Astrocyte (in vitro differentiated cells and primary cell): ENCODE measurements around the gene NOC2L. TPM values are rescaled to one million over a fixed set of nuclear protein-coding genes. Genes with fewer than 3 reads are reported as not detected.

Experiments
- DNase-seq: peaks from one replicate; pipeline ENCODE4 v3.0.0-alpha.2; 2010; ENCODE audit warnings: low read depth
- FAIRE-seq: peaks from 2 replicates; lab custom pipeline; 2011; peaks lifted over from hg19 to GRCh38; lab: Jason Lieb, UNC
- H2AFZ ChIP-seq: 2 replicates; pipeline ENCODE4 v1.6.0; 2012; ENCODE audit warnings: low read depth, low read length, inconsistent platforms
- H3K27ac ChIP-seq: 2 replicates; pipeline ENCODE4 v1.5.1; 2011; ENCODE audit warnings: low read depth, low read length, inconsistent platforms
- H3K27me3 ChIP-seq: 2 replicates; pipeline ENCODE4 v1.6.0; 2011; ENCODE audit warnings: low read length, inconsistent platforms; ENCODE audit not compliant: insufficient read depth
- H3K36me3 ChIP-seq: 2 replicates; pipeline ENCODE4 v1.5.1; 2011; ENCODE audit warnings: low read length, inconsistent platforms; ENCODE audit not compliant: insufficient read depth
- H3K4me1 ChIP-seq: 2 replicates; pipeline ENCODE4 v1.5.1; 2011; ENCODE audit warnings: low read length, inconsistent platforms; ENCODE audit not compliant: insufficient read depth
- H3K4me2 ChIP-seq: 2 replicates; pipeline ENCODE4 v1.6.0; 2012; ENCODE audit warnings: low read length, inconsistent platforms
- H3K4me3 ChIP-seq: 2 replicates; pipeline ENCODE4 v1.5.1; 2011; ENCODE audit warnings: low read depth, mild to moderate bottlenecking, low read length, inconsistent platforms; ENCODE audit not compliant: insufficient read depth
- H3K79me2 ChIP-seq: 2 replicates; pipeline ENCODE4 v1.6.0; 2012; ENCODE audit warnings: mild to moderate bottlenecking, low read length, inconsistent platforms; ENCODE audit not compliant: insufficient read depth
- H3K9ac ChIP-seq: 2 replicates; pipeline ENCODE4 v1.6.0; 2012; ENCODE audit warnings: mild to moderate bottlenecking, low read length, inconsistent platforms
- H3K9me3 ChIP-seq: 2 replicates; pipeline ENCODE4 v1.5.1; 2012; ENCODE audit warnings: low read depth, mild to moderate bottlenecking, low read length, inconsistent platforms; ENCODE audit not compliant: insufficient read depth
- H4K20me1 ChIP-seq: 2 replicates; pipeline ENCODE4 v1.6.0; 2012; ENCODE audit warnings: low read length, inconsistent platforms; ENCODE audit not compliant: insufficient read depth
- H3K27ac Mint-ChIP-seq: one replicate; pipeline ENCODE4 v1.8.0; 2021; ENCODE audit warnings: mild to moderate bottlenecking, mixed read lengths; ENCODE audit not compliant: unreplicated experiment
- H3K27me3 Mint-ChIP-seq: one replicate; pipeline ENCODE4 v1.8.0; 2021; ENCODE audit warnings: low read depth, mixed read lengths; ENCODE audit not compliant: unreplicated experiment
- H3K36me3 Mint-ChIP-seq: one replicate; pipeline ENCODE4 v1.8.0; 2021; ENCODE audit warnings: low read depth, mixed read lengths; ENCODE audit not compliant: unreplicated experiment
- H3K4me1 Mint-ChIP-seq: one replicate; pipeline ENCODE4 v1.8.0; 2021; ENCODE audit warnings: low read depth, mixed read lengths; ENCODE audit not compliant: unreplicated experiment
- H3K4me3 Mint-ChIP-seq: one replicate; pipeline ENCODE4 v1.8.0; 2021; ENCODE audit warnings: mild to moderate bottlenecking, moderate library complexity, mixed read lengths; ENCODE audit not compliant: unreplicated experiment
- H3K9me3 Mint-ChIP-seq: one replicate; pipeline ENCODE4 v1.8.0; 2021; ENCODE audit warnings: mild to moderate bottlenecking, mixed read lengths; ENCODE audit not compliant: unreplicated experiment
- EZH2 ChIP-seq: IDR thresholded peaks from 2 replicates; pipeline ENCODE4 v1.6.1; 2012; ENCODE audit warnings: mild to moderate bottlenecking, low read length, inconsistent platforms; ENCODE audit not compliant: insufficient read depth
- total RNA-seq: library from RNA; stranded (reverse); gene quantifications from 2 replicates; pipeline ENCODE4 v1.2.1, GENCODE V29; 2021
- TF ChIP-seq, protein P1 (sequence below): IDR thresholded peaks from 2 replicates; pipeline ENCODE4 v1.5.1; 2011; ENCODE audit warnings: low read depth, mild to moderate bottlenecking, inconsistent platforms, low read length, moderate library complexity; ENCODE audit not compliant: insufficient read depth

Gene NOC2L
- total RNA-seq, 1 donor from 2014 or later: 91.4 TPM

DNA sequence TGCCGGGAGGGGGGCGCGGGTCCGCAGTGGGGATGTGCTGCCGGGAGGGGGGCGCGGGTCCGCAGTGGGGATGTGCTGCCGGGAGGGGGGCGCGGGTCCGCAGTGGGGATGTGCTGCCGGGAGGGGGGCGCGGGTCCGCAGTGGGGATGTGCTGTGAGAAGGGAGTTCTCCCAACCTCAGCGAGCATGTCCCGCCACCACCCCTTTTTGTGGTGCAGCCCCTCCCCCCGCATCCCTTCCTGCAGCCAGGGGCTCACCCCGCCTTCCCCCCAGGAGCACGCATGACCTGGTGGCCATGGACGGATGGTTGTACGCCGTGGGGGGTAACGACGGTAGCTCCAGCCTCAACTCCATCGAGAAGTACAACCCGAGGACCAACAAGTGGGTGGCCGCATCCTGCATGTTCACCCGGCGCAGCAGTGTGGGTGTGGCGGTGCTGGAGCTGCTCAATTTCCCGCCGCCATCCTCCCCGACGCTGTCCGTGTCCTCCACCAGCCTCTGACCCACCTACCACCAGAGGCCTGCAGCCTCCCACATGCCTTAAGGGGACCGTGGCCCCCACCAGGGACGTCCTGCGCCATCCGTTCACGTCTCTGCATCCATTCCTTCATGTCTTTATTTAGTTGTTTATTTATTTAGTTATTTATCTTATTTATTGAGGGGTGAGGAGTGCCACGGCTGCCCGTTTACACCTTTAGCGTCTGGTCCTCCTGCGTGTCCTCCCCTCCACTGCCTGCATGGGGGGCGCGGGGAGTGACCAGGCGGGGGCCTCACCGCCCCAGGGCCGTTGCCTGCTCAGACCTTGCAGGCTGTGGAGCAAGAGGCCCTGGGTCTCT, 5.9 kb upstream of the NOC2L start:
- Mint-ChIP-seq H3K36me3 (peaks cover 4% of the 10 kb centered on the region), H3K27ac (no peak overlapping the region), H3K4me3 (no peak overlapping the region), H3K27me3 (peaks cover 15% of the 10 kb centered on the region), H3K4me1 (no peaks in the 10 kb centered on the region), H3K9me3 (no peaks in the 10 kb centered on the region)
- H3K79me2 ChIP-seq: peaks cover 7% of the 10 kb centered on the region
- H3K9me3 ChIP-seq: no peaks in the 10 kb centered on the region
- H3K4me3 ChIP-seq: no peak overlapping the region
- FAIRE-seq (no peak), DNase-seq (no peak)
- peaks cover 23% of the 10 kb centered on the region for H3K4me1 ChIP-seq
- H3K27ac ChIP-seq: no peak overlapping the region
- H3K9ac ChIP-seq: no peak overlapping the region
- no peak overlapping the region for H2AFZ ChIP-seq
- H3K36me3 ChIP-seq: peaks cover 5% of the 10 kb centered on the region
- no peaks in the 10 kb centered on the region for H3K27me3 ChIP-seq
- no peak overlapping the region for H3K4me2 ChIP-seq
- peaks cover 6% of the 10 kb centered on the region for H4K20me1 ChIP-seq
- TF ChIP-seq, protein P1, sequence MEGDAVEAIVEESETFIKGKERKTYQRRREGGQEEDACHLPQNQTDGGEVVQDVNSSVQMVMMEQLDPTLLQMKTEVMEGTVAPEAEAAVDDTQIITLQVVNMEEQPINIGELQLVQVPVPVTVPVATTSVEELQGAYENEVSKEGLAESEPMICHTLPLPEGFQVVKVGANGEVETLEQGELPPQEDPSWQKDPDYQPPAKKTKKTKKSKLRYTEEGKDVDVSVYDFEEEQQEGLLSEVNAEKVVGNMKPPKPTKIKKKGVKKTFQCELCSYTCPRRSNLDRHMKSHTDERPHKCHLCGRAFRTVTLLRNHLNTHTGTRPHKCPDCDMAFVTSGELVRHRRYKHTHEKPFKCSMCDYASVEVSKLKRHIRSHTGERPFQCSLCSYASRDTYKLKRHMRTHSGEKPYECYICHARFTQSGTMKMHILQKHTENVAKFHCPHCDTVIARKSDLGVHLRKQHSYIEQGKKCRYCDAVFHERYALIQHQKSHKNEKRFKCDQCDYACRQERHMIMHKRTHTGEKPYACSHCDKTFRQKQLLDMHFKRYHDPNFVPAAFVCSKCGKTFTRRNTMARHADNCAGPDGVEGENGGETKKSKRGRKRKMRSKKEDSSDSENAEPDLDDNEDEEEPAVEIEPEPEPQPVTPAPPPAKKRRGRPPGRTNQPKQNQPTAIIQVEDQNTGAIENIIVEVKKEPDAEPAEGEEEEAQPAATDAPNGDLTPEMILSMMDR: no peak
- no peak for TF ChIP-seq EZH2

GRCh38 chr1:963746-964525, 4.9 kb upstream of the NOC2L start:
- Mint-ChIP-seq H3K9me3 (no peaks in the 10 kb centered on the region), H3K27me3 (peaks cover 6% of the 10 kb centered on the region), H3K27ac (no peak overlapping the region), H3K36me3 (peaks cover 4% of the 10 kb centered on the region), H3K4me3 (no peak overlapping the region), H3K4me1 (no peaks in the 10 kb centered on the region)
- no peak for TF ChIP-seq EZH2
- TF ChIP-seq, protein P1: no peak
- Histone ChIP-seq H3K4me3 (no peak overlapping the region), H3K4me1 (peaks cover 25% of the 10 kb centered on the region), H3K4me2 (no peak overlapping the region), H3K9ac (no peak overlapping the region), H2AFZ (no peak overlapping the region), H3K36me3 (peaks cover 5% of the 10 kb centered on the region), H4K20me1 (no peaks in the 10 kb centered on the region), H3K9me3 (no peaks in the 10 kb centered on the region), H3K79me2 (peaks cover 8% of the 10 kb centered on the region), H3K27ac (no peak overlapping the region), H3K27me3 (no peaks in the 10 kb centered on the region)
- DNase-seq (no peak), FAIRE-seq (no peak)
